ENCODE measurements around the gene TTPAL. TPM values are rescaled to one million over a fixed set of nuclear protein-coding genes. Genes with fewer than 3 reads are reported as not detected.

Gene TTPAL
- total RNA-seq, 1 experiment from 2014 or later = 20.4 TPM

GRCh38 chr20:44521484-44522481 is 46.1 kb downstream of the TTPAL start, which contains the start of gene SERINC3 (continued):
- TF ChIP-seq CTCF (IDR thresholded peaks at IDR 0.05 in 2 of 3, conservative IDR thresholded peaks at IDR 0.05 in 1 of 3; ENCODE audit: borderline replicate concordance in 1 of 3, insufficient read depth in 1 of 3, low read depth in 2 of 3, low read length in 2 of 3) = peak; percentile 16 to 54 (median 20); a peak in 3 of 6 replicates
- TF ChIP-seq RAD21 (IDR thresholded peaks at IDR 0.05; ENCODE audit: low read depth) = 0 out of 2 replicates have a peak, but pooled peaks have one; percentile 19
- peak; percentile 67 for TF ChIP-seq POLR2A (IDR thresholded peaks at IDR 0.05; ENCODE audit: borderline replicate concordance, extremely low read depth, insufficient read depth, insufficient read length)

- Histone ChIP-seq H3K4me1 (ENCODE audit: control insufficient read depth in 1 of 2, insufficient read depth in 2 of 2, low read length in 2 of 2) (peaks cover 7 to 29% of the 10 kb centered on the region in 2 experiments), H3K4me2 (ENCODE audit: low read length) (peak overlapping the region; percentile 86), H3K36me3 (ENCODE audit: control insufficient read depth in 1 of 2, insufficient read depth in 2 of 2, low read length in 2 of 2) (no peaks in the 10 kb centered on the region), H3K27me3 (ENCODE audit: insufficient read depth, low read length) (no peaks in the 10 kb centered on the region), H3K9ac (ENCODE audit: low read length) (peak overlapping the region; percentile 82; the same call in 1 of the 2 replicates), H2AFZ (ENCODE audit: low read depth, low read length, poor library complexity, severe bottlenecking) (peak overlapping the region; percentile 91), H4K20me1 (ENCODE audit: insufficient read depth) (no peaks in the 10 kb centered on the region), H3K79me2 (ENCODE audit: insufficient read depth, low read length) (peaks cover 38% of the 10 kb centered on the region), H3K9me2 (ENCODE audit: insufficient read depth) (no peaks in the 10 kb centered on the region), H3K27ac (ENCODE audit: low read depth, low read length) (no peak overlapping the region), H3K4me3 (replicated peaks in 1 of 2; ENCODE audit: low read depth in 1 of 2, low read length in 2 of 2) (no peak overlapping the region), H3K9me3 (ENCODE audit: control insufficient read depth in 1 of 2, insufficient read depth in 1 of 2, low read depth in 1 of 2, low read length in 2 of 2) (no peaks in the 10 kb centered on the region)
- ATAC-seq = no peak
- TF ChIP-seq EGR1 (IDR thresholded peaks at IDR 0.05; ENCODE audit: low read depth) (no peak), CBX3 (IDR thresholded peaks at IDR 0.05; ENCODE audit: low read depth) (no peak)
- POLR2A ChIA-PET = no interaction called here
- intact Hi-C loops (cut with micrococcal nuclease) = no loop called here
- DNase-seq (ENCODE audit: low read depth, low spot score) = no peak
- BruUV-seq (replicated peaks) = no TSS peak
- RAD21 ChIA-PET (ENCODE audit: low non-redundant PET in 1 of 2, low total read pairs in 2 of 2, uncharacterized antibody in 2 of 2, unreplicated experiment in 2 of 2) = no interaction called here
- CTCF ChIA-PET = interaction anchor here (1.0 kb wide), 1 partner anchor 306 kb away, joined by 3 read pairs; no protein-coding TSS in a partner anchor
These were observed 47.2 kb downstream of the TTPAL start for GRCh38 chr20:44522841-44523240.

Measured in HCT116 (cell line).